ENCODE results near the gene ZNF664.
"Not testable (repeated sequence)": the region's sequence is repeated elsewhere in the genome, so short reads cannot be mapped to it uniquely, and the experiment has no call there.

DNA sequence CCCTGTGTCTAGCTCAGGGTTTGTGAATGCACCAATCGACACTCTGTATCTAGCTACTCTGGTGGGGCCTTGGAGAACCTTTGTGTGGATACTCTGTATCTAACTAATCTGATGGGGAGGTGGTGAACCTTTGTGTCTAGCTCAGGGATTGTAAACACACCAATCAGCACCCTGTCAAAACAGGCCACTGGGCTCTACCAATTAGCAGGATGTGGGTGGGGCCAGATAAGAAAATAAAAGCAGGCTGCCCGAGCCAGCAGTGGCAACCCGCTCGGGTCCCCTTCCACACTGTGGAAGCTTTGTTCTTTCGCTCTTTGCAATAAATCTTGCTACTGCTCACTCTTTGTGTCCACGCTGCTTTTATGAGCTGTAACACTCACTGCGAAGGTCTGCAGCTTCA is 25.5 kb upstream of the ZNF664 start:
- TF ChIP-seq CTCF (IDR thresholded peaks at IDR 0.05 in 2 of 3, conservative IDR thresholded peaks at IDR 0.05 in 1 of 3; ENCODE audit: control insufficient read depth in 2 of 3, extremely low read depth in 1 of 3, insufficient read depth in 1 of 3, low read depth in 3 of 3, low read length in 3 of 3); CEBPB (IDR thresholded peaks at IDR 0.05; ENCODE audit: borderline replicate concordance in 1 of 2, low read depth in 2 of 2, low read length in 2 of 2); ETV6 (conservative IDR thresholded peaks at IDR 0.05 in 1 of 2, IDR thresholded peaks at IDR 0.05 in 1 of 2; ENCODE audit: borderline replicate concordance in 1 of 2, low read depth in 1 of 2); EZH2 (IDR thresholded peaks at IDR 0.05; ENCODE audit: borderline replicate concordance, control insufficient read depth, low read depth, low read length); PBX3 (IDR thresholded peaks at IDR 0.05; ENCODE audit: insufficient replicate concordance, low read depth, low read length); HCFC1 (IDR thresholded peaks at IDR 0.05; ENCODE audit: low read length); MAX (IDR thresholded peaks at IDR 0.05; ENCODE audit: low read depth, low read length); CHD1 (IDR thresholded peaks at IDR 0.05; ENCODE audit: low read depth, low read length): not testable (repeated sequence)

All from GM12878 (cell line).